Stimulated activated naive CD8-positive, alpha-beta T cell treated with anti-CD3 and anti-CD28 coated beads, Interleukin-15, Interleukin-2, amounts not matched to agents 100 ng/mL and 50 ng/mL, for 24 hours (primary cell): ENCODE data around the gene PCDH9.
A peak's percentile ranks its signal among the peaks of the same experiment; 100 is the strongest.

Source experiments
- H3K27ac Mint-ChIP-seq: one replicate; pipeline ENCODE4 v1.8.0; 2021; ENCODE audit warnings: mild to moderate bottlenecking, mixed read lengths
- H3K27me3 Mint-ChIP-seq: one replicate; pipeline ENCODE4 v1.8.0; 2021; ENCODE audit warnings: mixed read lengths
- H3K36me3 Mint-ChIP-seq: one replicate; pipeline ENCODE4 v1.8.0; 2021; ENCODE audit warnings: low read depth, mixed read lengths
- H3K4me1 Mint-ChIP-seq: one replicate; pipeline ENCODE4 v1.8.0; 2021; ENCODE audit warnings: low read depth, mixed read lengths
- H3K4me3 Mint-ChIP-seq: one replicate; pipeline ENCODE4 v1.8.0; 2021; ENCODE audit warnings: mild to moderate bottlenecking, mixed read lengths
- H3K9me3 Mint-ChIP-seq: one replicate; pipeline ENCODE4 v1.8.0; 2021; ENCODE audit warnings: mixed read lengths

The PCDH9 gene

GRCh38 chr13:66826398-66826797 is 403.7 kb downstream of the PCDH9 start:
- Mint-ChIP-seq H3K27ac (no peak overlapping the region), H3K9me3 (no peaks in the 10 kb centered on the region), H3K4me3 (no peak overlapping the region), H3K36me3 (no peaks in the 10 kb centered on the region), H3K27me3 (no peaks in the 10 kb centered on the region), H3K4me1 (peaks cover 6% of the 10 kb centered on the region)

- no peak overlapping the region for H3K4me3 Mint-ChIP-seq
- no peaks in the 10 kb centered on the region for H3K9me3 Mint-ChIP-seq
- H3K36me3 Mint-ChIP-seq, result no peaks in the 10 kb centered on the region
- H3K4me1 Mint-ChIP-seq, result no peaks in the 10 kb centered on the region
- no peaks in the 10 kb centered on the region for H3K27me3 Mint-ChIP-seq
- H3K27ac Mint-ChIP-seq, result no peak overlapping the region
These were observed 408.6 kb downstream of the PCDH9 start for GRCh38 chr13:66821551-66821950.

GRCh38 chr13:66811455-66811854 is 418.7 kb downstream of the PCDH9 start:
- no peak overlapping the region for H3K27ac Mint-ChIP-seq
- no peaks in the 10 kb centered on the region for H3K36me3 Mint-ChIP-seq
- H3K9me3 Mint-ChIP-seq, result peaks cover 18% of the 10 kb centered on the region
- H3K27me3 Mint-ChIP-seq, result no peaks in the 10 kb centered on the region
- H3K4me1 Mint-ChIP-seq, result no peaks in the 10 kb centered on the region
- H3K4me3 Mint-ChIP-seq, result no peak overlapping the region

GRCh38 chr13:66809485-66809884 is 420.7 kb downstream of the PCDH9 start:
- no peaks in the 10 kb centered on the region for H3K4me1 Mint-ChIP-seq
- no peak overlapping the region for H3K27ac Mint-ChIP-seq
- peaks cover 16% of the 10 kb centered on the region for H3K9me3 Mint-ChIP-seq
- no peak overlapping the region for H3K4me3 Mint-ChIP-seq
- no peaks in the 10 kb centered on the region for H3K36me3 Mint-ChIP-seq
- H3K27me3 Mint-ChIP-seq, result no peaks in the 10 kb centered on the region

- Mint-ChIP-seq H3K9me3 (peaks cover 9% of the 10 kb centered on the region), H3K4me1 (no peaks in the 10 kb centered on the region), H3K36me3 (no peaks in the 10 kb centered on the region), H3K27ac (no peak overlapping the region), H3K4me3 (no peak overlapping the region), H3K27me3 (no peaks in the 10 kb centered on the region)
These were observed 422.9 kb downstream of the PCDH9 start for GRCh38 chr13:66807251-66807650.

- no peak overlapping the region for H3K4me3 Mint-ChIP-seq
- peaks cover 9% of the 10 kb centered on the region for H3K9me3 Mint-ChIP-seq
- H3K4me1 Mint-ChIP-seq, result no peaks in the 10 kb centered on the region
- H3K36me3 Mint-ChIP-seq, result no peaks in the 10 kb centered on the region
- H3K27ac Mint-ChIP-seq, result no peak overlapping the region
- H3K27me3 Mint-ChIP-seq, result no peaks in the 10 kb centered on the region
These were observed 424.5 kb downstream of the PCDH9 start for GRCh38 chr13:66805657-66806056.

GRCh38 chr13:66803808-66804456 is 426.2 kb downstream of the PCDH9 start:
- Mint-ChIP-seq H3K4me3 (no peak overlapping the region), H3K27me3 (no peaks in the 10 kb centered on the region), H3K36me3 (no peaks in the 10 kb centered on the region), H3K27ac (no peak overlapping the region), H3K9me3 (peaks cover 9% of the 10 kb centered on the region), H3K4me1 (no peaks in the 10 kb centered on the region)

- Mint-ChIP-seq H3K9me3 (peaks cover 9% of the 10 kb centered on the region), H3K4me1 (no peaks in the 10 kb centered on the region), H3K27me3 (no peaks in the 10 kb centered on the region), H3K36me3 (no peaks in the 10 kb centered on the region), H3K4me3 (no peak overlapping the region), H3K27ac (no peak overlapping the region)
These were observed 426.9 kb downstream of the PCDH9 start for GRCh38 chr13:66803013-66803807.

- no peaks in the 10 kb centered on the region for H3K9me3 Mint-ChIP-seq
- no peak overlapping the region for H3K4me3 Mint-ChIP-seq
- no peaks in the 10 kb centered on the region for H3K4me1 Mint-ChIP-seq
- H3K27me3 Mint-ChIP-seq, result no peaks in the 10 kb centered on the region
- H3K36me3 Mint-ChIP-seq, result no peaks in the 10 kb centered on the region
- no peak overlapping the region for H3K27ac Mint-ChIP-seq
These were observed 434.5 kb downstream of the PCDH9 start for GRCh38 chr13:66795636-66796035.

- no peak overlapping the region for H3K27ac Mint-ChIP-seq
- H3K27me3 Mint-ChIP-seq, result no peaks in the 10 kb centered on the region
- H3K4me3 Mint-ChIP-seq, result peak overlapping the region; percentile 38
- H3K9me3 Mint-ChIP-seq, result no peaks in the 10 kb centered on the region
- H3K36me3 Mint-ChIP-seq, result no peaks in the 10 kb centered on the region
- no peaks in the 10 kb centered on the region for H3K4me1 Mint-ChIP-seq
These were observed 435.6 kb downstream of the PCDH9 start for GRCh38 chr13:66794340-66795031.

GRCh38 chr13:66790861-66791260 is 439.3 kb downstream of the PCDH9 start:
- no peaks in the 10 kb centered on the region for H3K4me1 Mint-ChIP-seq
- H3K27ac Mint-ChIP-seq, result no peak overlapping the region
- H3K27me3 Mint-ChIP-seq, result no peaks in the 10 kb centered on the region
- H3K9me3 Mint-ChIP-seq, result no peaks in the 10 kb centered on the region
- H3K36me3 Mint-ChIP-seq, result no peaks in the 10 kb centered on the region
- no peak overlapping the region for H3K4me3 Mint-ChIP-seq

- Mint-ChIP-seq H3K36me3 (no peaks in the 10 kb centered on the region), H3K27me3 (no peaks in the 10 kb centered on the region), H3K4me1 (no peaks in the 10 kb centered on the region), H3K27ac (no peak overlapping the region), H3K4me3 (no peak overlapping the region), H3K9me3 (peaks cover 3% of the 10 kb centered on the region)
These were observed 448.9 kb downstream of the PCDH9 start for GRCh38 chr13:66781241-66781640.

GRCh38 chr13:66780814-66781213 is 449.3 kb downstream of the PCDH9 start:
- no peaks in the 10 kb centered on the region for H3K36me3 Mint-ChIP-seq
- no peak overlapping the region for H3K27ac Mint-ChIP-seq

GRCh38 chr13:66778461-66778860 is 451.7 kb downstream of the PCDH9 start:
- H3K36me3 Mint-ChIP-seq, result no peaks in the 10 kb centered on the region
- H3K9me3 Mint-ChIP-seq, result peaks cover 3% of the 10 kb centered on the region
- no peaks in the 10 kb centered on the region for H3K4me1 Mint-ChIP-seq
- no peak overlapping the region for H3K4me3 Mint-ChIP-seq
- no peak overlapping the region for H3K27ac Mint-ChIP-seq
- H3K27me3 Mint-ChIP-seq, result no peaks in the 10 kb centered on the region

More at GRCh38 chr13:66780814-66781213, 449.3 kb downstream of the PCDH9 start:
- Mint-ChIP-seq H3K4me1 (no peaks in the 10 kb centered on the region), H3K9me3 (peaks cover 3% of the 10 kb centered on the region), H3K27me3 (no peaks in the 10 kb centered on the region), H3K4me3 (no peak overlapping the region)

- no peaks in the 10 kb centered on the region for H3K4me1 Mint-ChIP-seq
- no peaks in the 10 kb centered on the region for H3K27me3 Mint-ChIP-seq
- H3K27ac Mint-ChIP-seq, result no peak overlapping the region
- H3K9me3 Mint-ChIP-seq, result peaks cover 3% of the 10 kb centered on the region
- H3K36me3 Mint-ChIP-seq, result no peaks in the 10 kb centered on the region
- H3K4me3 Mint-ChIP-seq, result no peak overlapping the region
These were observed 454.9 kb downstream of the PCDH9 start for GRCh38 chr13:66775196-66775595.
